SU-DHL-6 (cell line): Measurements from ENCODE around the gene KLHDC3.
A peak's percentile ranks its signal among the peaks of the same experiment; 100 is the strongest.

Source experiments
- H2AFZ ChIP-seq: fragments of 200-600 bp; sonication (generic); 2 replicates; pipeline ENCODE4 v1.6.1; 2014; ENCODE audit warnings: low read depth, mild to moderate bottlenecking, moderate library complexity, mixed read lengths, antibody characterized with exemption, low read length; ENCODE audit not compliant: severe bottlenecking
- H3F3A ChIP-seq: fragments of 200-600 bp; shearing (Covaris generic); 2 replicates; pipeline ENCODE4 v1.6.0; 2016; ENCODE audit warnings: antibody characterized with exemption, mild to moderate bottlenecking; ENCODE audit not compliant: insufficient read depth
- H3K27ac ChIP-seq: fragments of 200-600 bp; sonication (generic); 2 replicates; pipeline ENCODE4 v1.5.1; 2016; ENCODE audit warnings: low read depth, mild to moderate bottlenecking, low read length, moderate library complexity, mixed read lengths
- H3K27me3 ChIP-seq: fragments of 200-600 bp; sonication (generic), shearing (Covaris generic); 2 replicates; pipeline ENCODE4 v1.6.0; 2014; ENCODE audit warnings: mild to moderate bottlenecking, low read length
- H3K36me3 ChIP-seq: fragments of 200-600 bp; sonication (generic); 2 replicates; pipeline ENCODE4 v1.6.1; 2014; ENCODE audit warnings: mild to moderate bottlenecking, low read length, mixed read lengths
- H3K4me2 ChIP-seq: fragments of 300-600, 200-600 bp; shearing (Covaris generic), sonication (generic); 2 replicates; pipeline ENCODE4 v1.6.0; 2014; ENCODE audit warnings: low read length, low read depth, mild to moderate bottlenecking; ENCODE audit not compliant: poor library complexity, severe bottlenecking
- H3K4me3 ChIP-seq: fragments of 200-600 bp; sonication (generic); 2 replicates; pipeline ENCODE4 v1.5.1; 2014; ENCODE audit warnings: antibody characterized with exemption, low read length, mild to moderate bottlenecking, mixed read lengths; ENCODE audit not compliant: insufficient read depth, poor library complexity, severe bottlenecking
- H3K79me2 ChIP-seq: fragments of 200-600 bp; sonication (generic); 2 replicates; pipeline ENCODE4 v1.6.1; 2014; ENCODE audit warnings: mild to moderate bottlenecking, low read length, moderate library complexity; ENCODE audit not compliant: insufficient read depth
- H3K9ac ChIP-seq: fragments of 200-600 bp; sonication (generic); 2 replicates; pipeline ENCODE4 v1.7.0; 2014; ENCODE audit warnings: mild to moderate bottlenecking, low read length
- H3K9me2 ChIP-seq: fragments of 200-600 bp; sonication (generic); replicated peaks from 2 replicates; pipeline ENCODE4 v1.6.1; 2014; ENCODE audit warnings: low read length; ENCODE audit not compliant: insufficient read depth
- H3K9me3 ChIP-seq: fragments of 200-600 bp; sonication (generic); 2 replicates; pipeline ENCODE4 v1.6.1; 2014; ENCODE audit warnings: low read length, mixed read lengths; ENCODE audit not compliant: insufficient read depth
- H4K20me1 ChIP-seq: fragments of 200-600 bp; sonication (generic); 2 replicates; pipeline ENCODE4 v1.6.1; 2014; ENCODE audit warnings: low read depth, mild to moderate bottlenecking, antibody characterized with exemption, low read length, moderate library complexity, mixed read lengths
- CTCF ChIP-seq: fragments of 200-600 bp; sonication (generic); IDR thresholded peaks from one replicate; pipeline ENCODE4 v1.5.1; 2017; ENCODE audit warnings: antibody characterized with exemption, mild to moderate bottlenecking, low read length, moderate library complexity; ENCODE audit not compliant: insufficient read depth, poor library complexity, severe bottlenecking
- EZH2phosphoT487 ChIP-seq: fragments of 200-600 bp; sonication (generic), shearing (Covaris generic); conservative IDR thresholded peaks from 2 replicates; pipeline ENCODE4 v1.6.1; 2018; ENCODE audit warnings: mild to moderate bottlenecking, antibody characterized with exemption, low read length, moderate library complexity, mixed read lengths

KLHDC3 gene

GRCh38 chr6:43006251-43006650 lies 7.8 kb upstream of the KLHDC3 start:
- no peak for TF ChIP-seq CTCF
- TF ChIP-seq EZH2phosphoT487 = no peak
- H3K36me3 ChIP-seq = no peaks in the 10 kb centered on the region
- no peak overlapping the region for H2AFZ ChIP-seq
- H3K4me3 ChIP-seq = no peak overlapping the region
- no peaks in the 10 kb centered on the region for H3K9me2 ChIP-seq
- no peak overlapping the region for H3K4me2 ChIP-seq
- H3F3A ChIP-seq = peaks cover 3% of the 10 kb centered on the region; the same call in 1 of the 2 replicates
- no peaks in the 10 kb centered on the region for H3K79me2 ChIP-seq
- H3K27ac ChIP-seq = no peak overlapping the region
- H4K20me1 ChIP-seq = no peaks in the 10 kb centered on the region
- H3K9me3 ChIP-seq = no peaks in the 10 kb centered on the region
- H3K9ac ChIP-seq = no peak overlapping the region
- H3K27me3 ChIP-seq = no peaks in the 10 kb centered on the region

- H2AFZ ChIP-seq = no peak overlapping the region
- H3K9me3 ChIP-seq = no peaks in the 10 kb centered on the region
- no peaks in the 10 kb centered on the region for H3K27me3 ChIP-seq
- peaks cover 2% of the 10 kb centered on the region; the same call in 1 of the 2 replicates for H3K79me2 ChIP-seq
- peaks cover 3% of the 10 kb centered on the region; the same call in 1 of the 2 replicates for H3F3A ChIP-seq
- no peaks in the 10 kb centered on the region for H3K36me3 ChIP-seq
- TF ChIP-seq CTCF (no peak), EZH2phosphoT487 (no peak)
- no peaks in the 10 kb centered on the region for H4K20me1 ChIP-seq
- no peak overlapping the region for H3K27ac ChIP-seq
- H3K4me2 ChIP-seq = no peak overlapping the region
- no peaks in the 10 kb centered on the region for H3K9me2 ChIP-seq
- H3K4me3 ChIP-seq = no peak overlapping the region
- H3K9ac ChIP-seq = no peak overlapping the region
Observed at GRCh38 chr6:43007126-43007525, 6.9 kb upstream of the KLHDC3 start.

- Histone ChIP-seq H4K20me1 (no peaks in the 10 kb centered on the region), H3K36me3 (no peaks in the 10 kb centered on the region), H3K9me2 (no peaks in the 10 kb centered on the region), H3K4me3 (no peak overlapping the region), H3K27me3 (no peaks in the 10 kb centered on the region), H2AFZ (no peak overlapping the region), H3K4me2 (no peak overlapping the region), H3K9ac (no peak overlapping the region), H3K79me2 (peaks cover 16% of the 10 kb centered on the region), H3K9me3 (no peaks in the 10 kb centered on the region), H3K27ac (no peak overlapping the region), H3F3A (no peaks in the 10 kb centered on the region)
- TF ChIP-seq EZH2phosphoT487 (no peak), CTCF (peak; percentile 86)
Observed at GRCh38 chr6:43009124-43009523, 4.9 kb upstream of the KLHDC3 start.

GRCh38 chr6:43011207-43011606 lies 2.8 kb upstream of the KLHDC3 start:
- Histone ChIP-seq H3K4me3 (no peak overlapping the region), H3K36me3 (no peaks in the 10 kb centered on the region), H3K9me3 (no peaks in the 10 kb centered on the region), H4K20me1 (no peaks in the 10 kb centered on the region), H3K9ac (no peak overlapping the region), H3F3A (no peaks in the 10 kb centered on the region), H2AFZ (no peak overlapping the region), H3K4me2 (no peak overlapping the region), H3K27me3 (no peaks in the 10 kb centered on the region), H3K9me2 (no peaks in the 10 kb centered on the region), H3K79me2 (peaks cover 36% of the 10 kb centered on the region), H3K27ac (no peak overlapping the region)
- no peak for TF ChIP-seq EZH2phosphoT487
